Measurements from ENCODE around the gene NDUFAF8.

The NDUFAF8 gene

GRCh38 chr17:81238815-81239713, at the start of gene NDUFAF8, which contains the start of gene TEPSIN:
Gene NDUFAF8 (plus strand): TSS chr17:81239318. CDS start chr17:81239364, 46 bp downstream.
Gene TEPSIN (minus strand): TSS chr17:81239055. CDS start chr17:81239033, 22 bp downstream.
- peak within 1 kb of the TSS; percentile 74 to 94 (median 91) for H3K27ac ChIP-seq
- H3K4me2 ChIP-seq, result peak within 1 kb of the TSS; percentile 94 to 100 (median 98)
- no peaks in the 10 kb centered on the region for H3K9me3 ChIP-seq (replicated peaks in 1 of 11)
- H3K4me3 ChIP-seq, result peak within 1 kb of the TSS; percentile 83 to 99 (median 95)
- no peaks in the 10 kb centered on the region for H3K27me3 ChIP-seq
- peaks cover 38 to 88% (median 68%) of the 10 kb centered on the region in 11 experiments; a peak in 20 of 22 replicates for H4K20me1 ChIP-seq
- peak within 1 kb of the TSS; percentile 88 to 96 (median 94) for H3K9ac ChIP-seq
- H3K36me3 ChIP-seq, result peaks cover 12 to 53% (median 36%) of the 10 kb centered on the region in 11 experiments; a peak in 21 of 22 replicates
- peaks cover 38 to 46% (median 45%) of the 10 kb centered on the region in 10 experiments for H3K4me1 ChIP-seq
- TF ChIP-seq Cebpa-rat (IDR thresholded peaks at IDR 0.05), result no peak

GRCh38 chr17:81189670-81190530, 49.2 kb upstream of the NDUFAF8 start:
- no peak overlapping the region for H3K27ac ChIP-seq

DNA sequence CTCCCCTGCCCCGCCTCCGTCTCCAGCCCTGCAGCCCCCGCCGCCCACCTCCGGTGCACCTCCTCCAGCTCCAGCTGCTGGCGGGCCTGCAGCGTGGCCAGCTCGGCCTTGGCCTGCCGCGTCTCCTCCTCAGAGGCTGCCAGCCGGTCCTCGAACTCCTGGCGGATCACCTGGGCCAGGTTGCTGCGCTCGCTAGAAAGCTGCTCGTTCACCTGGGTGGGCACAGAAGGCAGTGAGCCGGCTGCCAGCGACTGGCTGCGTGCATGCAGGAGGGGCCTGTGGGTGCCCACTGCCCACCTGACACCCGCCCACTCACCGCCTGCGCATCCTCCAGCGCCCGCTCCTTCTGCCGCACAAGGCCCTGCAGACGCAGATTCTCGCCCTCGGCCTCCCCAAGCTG, 48.5 kb upstream of the NDUFAF8 start:
- H3K9ac ChIP-seq, result no peak overlapping the region
- H3K36me3 ChIP-seq, result peaks cover 0 to 69% (median 43%) of the 10 kb centered on the region in 11 experiments; a peak in 16 of 22 replicates
- peaks cover 0 to 70% (median 0%) of the 10 kb centered on the region in 11 experiments; a peak in 4 of 22 replicates for H4K20me1 ChIP-seq
- no peak overlapping the region for H3K4me3 ChIP-seq
- H3K4me1 ChIP-seq, result peaks cover 0 to 10% (median 8%) of the 10 kb centered on the region in 10 experiments; a peak in 10 of 20 replicates
- no peaks in the 10 kb centered on the region for H3K27me3 ChIP-seq
- no peaks in the 10 kb centered on the region for H3K9me3 ChIP-seq (replicated peaks in 1 of 11)
- no peak overlapping the region for H3K4me2 ChIP-seq
- no peak overlapping the region for H3K27ac ChIP-seq
- no peak for TF ChIP-seq Cebpa-rat (IDR thresholded peaks at IDR 0.05)

More at GRCh38 chr17:81189670-81190530, 49.2 kb upstream of the NDUFAF8 start:
- peaks cover 0 to 63% (median 0%) of the 10 kb centered on the region in 11 experiments; a peak in 4 of 22 replicates for H4K20me1 ChIP-seq
- H3K27me3 ChIP-seq, result peaks cover 0 to under 1% (median 0%) of the 10 kb centered on the region in 11 experiments; a peak in 1 of 22 replicates
- no peak overlapping the region for H3K4me3 ChIP-seq
- no peak overlapping the region for H3K4me2 ChIP-seq
- no peak for TF ChIP-seq Cebpa-rat (IDR thresholded peaks at IDR 0.05)
- no peaks in the 10 kb centered on the region for H3K9me3 ChIP-seq (replicated peaks in 1 of 11)
- H3K36me3 ChIP-seq, result peaks cover 0 to 63% (median 41%) of the 10 kb centered on the region in 11 experiments; a peak in 14 of 22 replicates
- H3K4me1 ChIP-seq, result peaks cover 0 to 15% (median 8%) of the 10 kb centered on the region in 10 experiments; a peak in 11 of 20 replicates
- H3K9ac ChIP-seq, result no peak overlapping the region

DNA sequence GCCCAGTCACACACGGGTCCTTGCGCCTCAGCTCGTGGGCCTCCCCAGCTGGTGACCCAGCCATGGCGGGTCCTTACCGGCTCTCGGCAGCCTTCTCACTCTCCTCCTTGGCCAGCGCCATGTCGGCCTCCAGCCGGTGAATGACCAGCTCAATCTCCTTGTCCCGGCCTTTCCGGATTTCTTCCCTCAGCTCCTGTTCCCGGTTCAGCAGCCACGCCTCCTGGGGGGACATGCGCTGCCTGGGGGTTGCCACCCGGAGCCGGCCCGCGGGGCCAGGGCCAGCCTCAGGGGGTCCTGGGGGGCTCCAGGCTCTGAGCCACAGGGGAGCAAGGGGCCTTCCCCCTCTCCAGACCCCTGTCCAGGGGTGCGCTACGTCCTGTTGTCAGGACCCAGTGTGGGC, 48.0 kb upstream of the NDUFAF8 start:
- no peak overlapping the region for H3K27ac ChIP-seq
- H3K4me3 ChIP-seq, result no peak overlapping the region
- no peak for TF ChIP-seq Cebpa-rat (IDR thresholded peaks at IDR 0.05)
- H3K36me3 ChIP-seq, result peaks cover 0 to 75% (median 48%) of the 10 kb centered on the region in 11 experiments; a peak in 17 of 22 replicates
- H4K20me1 ChIP-seq, result peaks cover 0 to 75% (median 0%) of the 10 kb centered on the region in 11 experiments; a peak in 4 of 22 replicates
- H3K9me3 ChIP-seq (replicated peaks in 1 of 11), result no peaks in the 10 kb centered on the region
- no peak overlapping the region for H3K9ac ChIP-seq
- no peak overlapping the region for H3K4me2 ChIP-seq
- peaks cover 0 to 10% (median 8%) of the 10 kb centered on the region in 10 experiments; a peak in 10 of 20 replicates for H3K4me1 ChIP-seq
- no peaks in the 10 kb centered on the region for H3K27me3 ChIP-seq

GRCh38 chr17:81191646-81192045, 47.5 kb upstream of the NDUFAF8 start:
- Histone ChIP-seq H3K4me2 (no peak overlapping the region), H3K27me3 (no peaks in the 10 kb centered on the region), H3K9me3 (replicated peaks in 1 of 11) (no peaks in the 10 kb centered on the region), H3K27ac (no peak overlapping the region), H4K20me1 (peaks cover 0 to 80% (median 0%) of the 10 kb centered on the region in 11 experiments; a peak in 5 of 22 replicates), H3K4me3 (no peak overlapping the region), H3K4me1 (peaks cover 0 to 10% (median 8%) of the 10 kb centered on the region in 10 experiments; a peak in 12 of 20 replicates), H3K9ac (no peak overlapping the region), H3K36me3 (peaks cover 0 to 80% (median 54%) of the 10 kb centered on the region in 11 experiments; a peak in 18 of 22 replicates)
- no peak for TF ChIP-seq Cebpa-rat (IDR thresholded peaks at IDR 0.05)

DNA sequence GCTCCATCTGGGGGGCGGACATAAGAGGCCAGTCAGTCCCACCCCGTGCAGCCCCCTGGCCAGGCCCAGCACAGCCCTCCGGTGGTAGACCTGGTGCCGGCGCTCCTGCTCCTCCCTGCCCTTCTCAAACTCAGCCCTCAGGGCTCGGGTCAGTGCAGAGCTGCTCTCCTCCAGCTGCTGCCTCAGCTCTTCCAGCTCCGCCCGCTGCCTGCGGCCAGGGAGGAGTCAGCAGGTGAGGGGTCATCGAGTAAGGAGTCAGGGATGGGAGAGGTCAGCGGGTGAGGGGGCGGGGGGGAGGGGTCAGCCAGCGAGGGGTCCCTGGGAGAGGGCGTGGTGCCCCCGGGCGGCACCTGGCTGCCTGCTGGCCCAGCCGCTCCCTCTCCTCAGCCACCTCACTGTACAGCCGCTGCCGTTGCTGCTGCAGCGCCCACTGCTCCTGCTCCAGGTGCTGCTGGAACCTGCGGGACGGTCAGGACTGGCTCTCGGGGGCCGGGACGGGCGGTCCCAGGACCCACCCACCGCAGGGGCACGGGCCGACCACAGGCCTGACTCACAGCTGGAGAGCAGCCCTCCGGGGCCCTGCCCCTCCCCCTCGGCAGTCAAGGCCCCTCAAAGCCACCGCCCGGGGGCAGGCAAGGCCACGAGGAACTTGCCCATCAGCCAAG, 46.6 kb upstream of the NDUFAF8 start:
- Histone ChIP-seq H3K4me1 (peaks cover 0 to 14% (median 11%) of the 10 kb centered on the region in 10 experiments; a peak in 15 of 20 replicates), H3K9ac (no peak overlapping the region), H3K36me3 (peaks cover 0 to 89% (median 61%) of the 10 kb centered on the region in 11 experiments; a peak in 18 of 22 replicates)

GRCh38 chr17:81193051-81193410, 46.1 kb upstream of the NDUFAF8 start:
- Histone ChIP-seq H3K36me3 (peaks cover 0 to 93% (median 66%) of the 10 kb centered on the region in 11 experiments; a peak in 18 of 22 replicates), H3K4me3 (no peak overlapping the region), H3K9me3 (replicated peaks in 1 of 11) (no peaks in the 10 kb centered on the region), H3K27me3 (no peaks in the 10 kb centered on the region), H3K4me1 (peaks cover 0 to 14% (median 12%) of the 10 kb centered on the region in 10 experiments; a peak in 13 of 20 replicates), H3K4me2 (no peak overlapping the region), H4K20me1 (peaks cover 0 to 76% (median 0%) of the 10 kb centered on the region in 11 experiments; a peak in 4 of 22 replicates), H3K27ac (no peak overlapping the region), H3K9ac (no peak overlapping the region)
- no peak for TF ChIP-seq Cebpa-rat (IDR thresholded peaks at IDR 0.05)

More for the DNA sequence above, 46.6 kb upstream of the NDUFAF8 start:
- no peaks in the 10 kb centered on the region for H3K9me3 ChIP-seq (replicated peaks in 1 of 11)
- H4K20me1 ChIP-seq, result peaks cover 0 to 81% (median 0%) of the 10 kb centered on the region in 11 experiments; a peak in 5 of 22 replicates
- no peak overlapping the region for H3K4me3 ChIP-seq
- no peak overlapping the region for H3K4me2 ChIP-seq
- H3K27ac ChIP-seq, result no peak overlapping the region
- TF ChIP-seq Cebpa-rat (IDR thresholded peaks at IDR 0.05), result no peak
- H3K27me3 ChIP-seq, result no peaks in the 10 kb centered on the region

All from BLaER1 treated with 17β-estradiol and CSF1 and Interleukin-3, amounts not matched to agents 10 nM and 100 nM (cell line).